Smooth muscle cell of trachea (primary cell): ENCODE measurements around the gene NCOA6. TPM values are rescaled to one million over a fixed set of nuclear protein-coding genes. Genes with fewer than 3 reads are reported as not detected.

ENCODE experiments used
- total RNA-seq: library from RNA; depleted of rRNA; stranded (reverse); fragments of >200 nt; gene quantifications from 2 replicates; pipeline ENCODE4 v1.2.1, GENCODE V29; 2014

NCOA6 gene
- 4.8 and 9.5 TPM in 2 replicates for total RNA-seq

GRCh38 chr20:34825530-34826362 lies at the start of gene NCOA6:
NCOA6 (minus strand) TSS chr20:34825651; CDS start chr20:34782355, 43,296 bp downstream.

GRCh38 chr20:34872622-34873224 lies 47.3 kb upstream of the NCOA6 start, which contains the start of gene GGT7:
GGT7 (minus strand) TSS chr20:34872856; CDS start chr20:34872815, 41 bp downstream.

DNA sequence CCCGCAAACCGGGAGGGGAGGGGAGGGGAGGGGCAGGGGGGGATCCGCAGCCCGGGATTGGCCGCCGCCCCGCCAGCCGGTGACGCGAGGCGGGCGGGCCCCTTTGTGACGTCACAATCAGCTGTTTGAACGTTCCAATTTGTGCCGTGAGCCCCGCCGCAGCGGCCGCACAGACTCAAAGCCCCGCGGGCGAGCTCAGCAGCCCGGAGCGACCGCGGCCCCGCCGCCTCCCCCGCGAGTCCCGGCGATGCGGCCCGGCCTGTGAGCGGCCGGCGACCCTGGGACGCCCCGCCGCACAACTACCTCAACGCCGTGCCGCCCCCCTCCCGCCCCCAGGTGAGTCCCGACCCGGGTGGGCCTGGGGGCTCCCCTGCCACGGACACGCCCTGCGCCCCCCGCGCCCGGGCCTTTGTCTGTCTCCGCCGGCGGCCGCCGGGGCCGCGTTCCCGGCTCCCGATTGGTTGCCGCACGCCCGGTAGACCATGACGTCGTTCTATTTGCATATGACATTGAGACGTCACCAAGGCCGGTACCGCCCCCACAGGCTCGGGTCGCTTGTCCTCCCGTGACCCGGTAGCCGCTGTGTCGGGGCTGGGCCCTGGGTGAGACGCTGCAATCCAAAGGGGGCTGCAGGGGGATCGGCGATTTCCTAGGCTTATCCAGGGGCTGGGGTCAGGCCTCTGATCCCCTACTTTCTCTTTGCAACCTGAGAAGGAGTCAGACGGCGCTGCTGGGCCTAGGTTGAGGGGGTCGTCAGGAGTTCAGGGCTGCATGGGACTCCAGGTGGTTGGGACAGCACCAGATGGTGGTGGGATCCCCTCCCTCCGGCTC lies 121.1 kb downstream of the NCOA6 start, which contains the start of gene TP53INP2:
Gene TP53INP2, plus strand, starts transcription at position 168 of the 831 bp plus-strand sequence. CDS start 4,396 bp downstream, outside the sequence.

GRCh38 chr20:34676642-34677373 lies 148.6 kb downstream of the NCOA6 start, which contains the start of gene PIGU:
PIGU (minus strand) TSS chr20:34677092; CDS start chr20:34677085, 7 bp downstream.

Other genes with a start within 250 kb of the NCOA6 start
- 6.6 and 8.0 TPM in 2 replicates for gene PIGU, start 148.6 kb downstream of the NCOA6 start, total RNA-seq
- 4.2 and 4.5 TPM in 2 replicates for gene TP53INP2, start 121.3 kb downstream of the NCOA6 start, total RNA-seq
- 14.4 and 20.7 TPM in 2 replicates for gene GGT7, start 47.2 kb upstream of the NCOA6 start, total RNA-seq
- gene ACSS2, start 51.0 kb upstream of the NCOA6 start, total RNA-seq, result 50.4 and 72.0 TPM in 2 replicates
- 74.6 and 79.8 TPM in 2 replicates for gene GSS, start 130.2 kb upstream of the NCOA6 start, total RNA-seq
- 0.15 and 0.33 TPM in 2 replicates for gene MYH7B, start 130.2 kb upstream of the NCOA6 start, total RNA-seq